ENCODE data around the gene DYNC1LI1.
"Not testable (repeated sequence)": the region's sequence is repeated elsewhere in the genome, so short reads cannot be mapped to it uniquely, and the experiment has no call there.

Gene DYNC1LI1

DNA sequence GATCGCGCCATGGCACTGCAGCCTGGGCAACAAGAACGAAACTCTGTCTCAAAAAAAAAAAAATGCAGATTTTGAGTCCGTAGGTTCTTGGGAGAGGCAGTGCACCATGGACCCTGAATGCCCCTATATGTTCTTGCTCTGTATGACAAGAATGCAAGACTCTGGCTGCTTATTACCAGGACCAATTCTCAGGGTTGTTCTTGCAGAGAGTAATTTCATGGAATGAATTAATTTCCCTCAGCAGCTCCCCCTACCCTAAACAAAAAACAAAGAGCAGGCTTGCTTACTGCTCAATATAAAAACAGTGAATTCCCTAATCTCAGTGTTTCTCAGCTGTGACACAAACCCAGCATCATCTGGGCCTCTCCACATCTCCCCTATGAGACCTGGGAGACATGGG, 20.5 kb upstream of the DYNC1LI1 start:
- DNase-seq (ENCODE audit: low read depth), result no peak
- no peak overlapping the region for H3K4me3 ChIP-seq (ENCODE audit: low read depth, low read length)
- TF ChIP-seq, protein P1, sequence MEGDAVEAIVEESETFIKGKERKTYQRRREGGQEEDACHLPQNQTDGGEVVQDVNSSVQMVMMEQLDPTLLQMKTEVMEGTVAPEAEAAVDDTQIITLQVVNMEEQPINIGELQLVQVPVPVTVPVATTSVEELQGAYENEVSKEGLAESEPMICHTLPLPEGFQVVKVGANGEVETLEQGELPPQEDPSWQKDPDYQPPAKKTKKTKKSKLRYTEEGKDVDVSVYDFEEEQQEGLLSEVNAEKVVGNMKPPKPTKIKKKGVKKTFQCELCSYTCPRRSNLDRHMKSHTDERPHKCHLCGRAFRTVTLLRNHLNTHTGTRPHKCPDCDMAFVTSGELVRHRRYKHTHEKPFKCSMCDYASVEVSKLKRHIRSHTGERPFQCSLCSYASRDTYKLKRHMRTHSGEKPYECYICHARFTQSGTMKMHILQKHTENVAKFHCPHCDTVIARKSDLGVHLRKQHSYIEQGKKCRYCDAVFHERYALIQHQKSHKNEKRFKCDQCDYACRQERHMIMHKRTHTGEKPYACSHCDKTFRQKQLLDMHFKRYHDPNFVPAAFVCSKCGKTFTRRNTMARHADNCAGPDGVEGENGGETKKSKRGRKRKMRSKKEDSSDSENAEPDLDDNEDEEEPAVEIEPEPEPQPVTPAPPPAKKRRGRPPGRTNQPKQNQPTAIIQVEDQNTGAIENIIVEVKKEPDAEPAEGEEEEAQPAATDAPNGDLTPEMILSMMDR (IDR thresholded peaks at IDR 0.05; ENCODE audit: insufficient read depth, low read depth, low read length, missing control alignments), result no peak

DNA sequence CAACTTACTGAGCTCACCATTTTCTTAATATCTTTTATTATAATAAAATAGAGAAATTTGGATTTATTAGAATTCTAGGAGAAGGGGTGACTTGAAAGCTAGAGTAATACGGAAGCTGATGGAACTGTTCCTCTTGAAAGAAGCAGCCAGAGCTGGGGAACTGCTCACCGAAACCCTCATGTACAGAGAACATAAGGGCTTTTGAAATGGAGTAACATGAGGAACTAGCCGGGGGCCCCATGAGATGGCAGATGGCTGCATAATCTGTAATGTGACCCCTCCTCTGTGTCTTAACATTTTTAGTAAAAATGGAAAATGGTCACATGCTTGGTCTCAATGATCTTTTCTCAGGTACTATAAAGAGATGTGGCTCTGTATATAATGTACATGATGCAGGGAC, 15.7 kb upstream of the DYNC1LI1 start:
- no peak for DNase-seq (ENCODE audit: low read depth)
- TF ChIP-seq, protein P1 (IDR thresholded peaks at IDR 0.05; ENCODE audit: insufficient read depth, low read depth, low read length, missing control alignments), result no peak
- no peak overlapping the region for H3K4me3 ChIP-seq (ENCODE audit: low read depth, low read length)

DNA sequence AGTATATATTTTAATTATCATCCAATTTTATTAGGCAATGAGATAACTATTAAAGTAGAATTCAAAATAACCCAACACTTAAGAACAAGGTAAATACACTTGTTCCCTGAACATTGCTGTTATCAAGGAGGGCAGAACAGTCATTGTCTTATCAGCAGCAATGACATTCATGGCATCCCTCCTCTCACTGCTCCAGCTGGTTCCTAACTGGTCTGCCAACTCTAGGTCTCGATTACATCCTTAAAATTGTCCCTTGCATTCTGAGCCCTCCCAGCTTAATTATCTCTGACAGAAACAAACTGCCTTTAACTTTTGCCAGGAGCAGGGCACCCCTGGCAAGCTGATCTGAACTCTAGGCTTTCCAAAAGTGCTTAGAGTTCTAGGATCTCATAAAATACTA, 14.0 kb upstream of the DYNC1LI1 start:
- no peak overlapping the region for H3K4me3 ChIP-seq (ENCODE audit: low read depth, low read length)
- no peak for DNase-seq (ENCODE audit: low read depth)
- TF ChIP-seq, protein P1 (IDR thresholded peaks at IDR 0.05; ENCODE audit: insufficient read depth, low read depth, low read length, missing control alignments), result no peak

DNA sequence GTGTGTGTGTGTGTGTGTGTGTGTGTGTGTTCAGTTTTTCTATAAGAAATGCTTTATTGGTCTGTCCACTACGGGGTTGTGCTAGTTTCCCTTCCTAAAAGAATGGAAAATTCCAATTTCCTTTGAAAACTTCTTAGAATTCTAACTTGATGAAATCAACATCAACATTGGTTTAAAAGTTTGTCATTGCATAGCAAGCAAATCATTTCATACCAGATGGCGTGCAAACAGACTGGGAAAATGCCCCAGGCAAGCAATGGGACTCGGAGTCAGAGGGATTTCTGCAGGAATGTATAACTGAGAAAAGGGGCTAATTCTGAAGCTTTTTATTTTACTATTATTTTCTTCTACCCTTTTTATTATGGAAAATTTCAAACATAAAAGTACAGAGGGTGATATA, 13.1 kb upstream of the DYNC1LI1 start:
- DNase-seq (ENCODE audit: low read depth), result no peak
- TF ChIP-seq, protein P1 (IDR thresholded peaks at IDR 0.05; ENCODE audit: insufficient read depth, low read depth, low read length, missing control alignments), result no peak
- no peak overlapping the region for H3K4me3 ChIP-seq (ENCODE audit: low read depth, low read length)

- not testable (repeated sequence) for DNase-seq (ENCODE audit: low read depth); H3K4me3 ChIP-seq (ENCODE audit: low read depth, low read length)
These were observed 8.0 kb upstream of the DYNC1LI1 start for GRCh38 chr3:32578669-32579068.

- DNase-seq (ENCODE audit: low read depth), result peak; percentile 83
- H3K4me3 ChIP-seq (ENCODE audit: low read depth, low read length), result peak overlapping the region; percentile 35
These were observed 7.2 kb upstream of the DYNC1LI1 start for GRCh38 chr3:32577581-32578556.

GRCh38 chr3:32577174-32577573, 6.5 kb upstream of the DYNC1LI1 start:
- H3K4me3 ChIP-seq (ENCODE audit: low read depth, low read length), result peak overlapping the region; percentile 35
- TF ChIP-seq, protein P1 (IDR thresholded peaks at IDR 0.05; ENCODE audit: insufficient read depth, low read depth, low read length, missing control alignments), result no peak
- DNase-seq (ENCODE audit: low read depth), result no peak

More at GRCh38 chr3:32577581-32578556, 7.2 kb upstream of the DYNC1LI1 start:
- TF ChIP-seq, protein P1 (IDR thresholded peaks at IDR 0.05; ENCODE audit: insufficient read depth, low read depth, low read length, missing control alignments), result no peak

Measured in GM12865 (cell line).